HUES6 (cell line): Measurements from ENCODE around the gene JAZF1.

ENCODE experiments used
- H3K27ac ChIP-seq: 2 replicates; pipeline ENCODE4 v1.7.0; 2013; ENCODE audit warnings: low read depth, mild to moderate bottlenecking, low read length, inconsistent platforms
- H3K27me3 ChIP-seq: 2 replicates; pipeline ENCODE4 v1.6.1; 2013; ENCODE audit warnings: low read length; ENCODE audit not compliant: control insufficient read depth, insufficient read depth
- H3K36me3 ChIP-seq: 2 replicates; pipeline ENCODE4 v1.6.1; 2013; ENCODE audit warnings: low read length; ENCODE audit not compliant: control insufficient read depth, insufficient read depth
- H3K4me1 ChIP-seq: 2 replicates; pipeline ENCODE4 v1.6.1; 2013; ENCODE audit warnings: low read length; ENCODE audit not compliant: control insufficient read depth, insufficient read depth
- H3K4me3 ChIP-seq: 2 replicates; pipeline ENCODE4 v1.5.1; 2013; ENCODE audit warnings: low read depth, low read length
- H3K9ac ChIP-seq: one replicate; pipeline ENCODE4 v1.6.1; 2013; ENCODE audit warnings: mild to moderate bottlenecking, low read length
- H3K9me3 ChIP-seq: 2 replicates; pipeline ENCODE4 v1.6.1; 2013; ENCODE audit warnings: low read depth, low read length; ENCODE audit not compliant: control insufficient read depth, insufficient read depth

The JAZF1 gene

DNA sequence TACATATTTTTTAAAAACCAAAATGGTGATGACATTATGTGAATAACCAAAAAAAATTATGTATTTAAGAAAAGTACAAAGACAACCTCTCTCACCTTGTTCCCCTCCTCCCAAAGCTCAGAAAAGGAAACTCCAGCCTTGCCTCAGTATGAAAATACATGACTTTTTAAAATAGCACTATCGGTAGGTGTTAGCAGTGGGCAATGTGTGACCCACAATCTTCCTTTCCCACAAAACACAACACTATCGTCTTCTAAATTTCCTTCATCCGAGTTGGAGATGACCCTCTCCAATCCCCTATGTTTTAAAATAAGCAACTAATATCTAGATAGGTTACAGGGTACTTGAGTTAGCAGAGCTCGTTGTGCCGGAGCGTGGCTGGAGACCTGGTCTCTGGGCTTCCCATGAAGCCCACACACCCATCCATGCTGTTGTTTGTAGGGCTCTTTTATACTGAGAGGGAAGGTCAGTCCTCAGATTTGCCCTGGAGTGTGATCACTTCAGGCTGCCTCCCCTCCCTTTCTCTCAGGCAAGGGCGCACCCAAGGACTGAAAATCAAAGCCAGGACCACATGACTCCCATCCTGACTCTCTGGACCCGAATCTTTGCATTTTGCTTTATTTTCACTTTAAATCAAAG lies 107.6 kb downstream of the JAZF1 start:
- H3K4me3 ChIP-seq, result no peak overlapping the region
- no peaks in the 10 kb centered on the region for H3K9me3 ChIP-seq
- no peaks in the 10 kb centered on the region for H3K36me3 ChIP-seq
- no peaks in the 10 kb centered on the region for H3K27me3 ChIP-seq
- H3K27ac ChIP-seq, result no peak overlapping the region
- peaks cover 23% of the 10 kb centered on the region for H3K4me1 ChIP-seq
- H3K9ac ChIP-seq, result no peak overlapping the region

DNA sequence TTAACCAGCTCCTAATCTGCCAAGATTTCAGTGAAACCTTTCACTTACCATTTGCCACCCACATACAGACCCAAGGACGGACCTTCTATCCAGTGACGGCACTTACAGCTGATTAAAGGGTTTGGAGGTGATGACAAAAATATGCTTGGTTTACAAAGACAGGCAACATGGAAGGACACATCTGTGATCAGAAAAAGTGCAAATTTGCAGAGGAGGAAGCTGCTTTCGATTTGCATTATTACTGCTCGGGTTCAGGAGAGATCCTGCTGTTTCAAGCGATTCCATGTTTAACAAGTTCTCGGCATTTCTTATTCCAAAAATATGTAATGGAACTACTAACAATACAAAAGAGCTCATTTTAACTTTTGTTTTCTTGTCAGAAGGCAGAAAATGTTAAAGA lies 109.0 kb downstream of the JAZF1 start:
- H3K36me3 ChIP-seq, result no peaks in the 10 kb centered on the region
- H3K9ac ChIP-seq, result no peak overlapping the region
- H3K27ac ChIP-seq, result no peak overlapping the region
- no peak overlapping the region for H3K4me3 ChIP-seq
- peaks cover 23% of the 10 kb centered on the region for H3K4me1 ChIP-seq
- H3K27me3 ChIP-seq, result no peaks in the 10 kb centered on the region
- no peaks in the 10 kb centered on the region for H3K9me3 ChIP-seq

DNA sequence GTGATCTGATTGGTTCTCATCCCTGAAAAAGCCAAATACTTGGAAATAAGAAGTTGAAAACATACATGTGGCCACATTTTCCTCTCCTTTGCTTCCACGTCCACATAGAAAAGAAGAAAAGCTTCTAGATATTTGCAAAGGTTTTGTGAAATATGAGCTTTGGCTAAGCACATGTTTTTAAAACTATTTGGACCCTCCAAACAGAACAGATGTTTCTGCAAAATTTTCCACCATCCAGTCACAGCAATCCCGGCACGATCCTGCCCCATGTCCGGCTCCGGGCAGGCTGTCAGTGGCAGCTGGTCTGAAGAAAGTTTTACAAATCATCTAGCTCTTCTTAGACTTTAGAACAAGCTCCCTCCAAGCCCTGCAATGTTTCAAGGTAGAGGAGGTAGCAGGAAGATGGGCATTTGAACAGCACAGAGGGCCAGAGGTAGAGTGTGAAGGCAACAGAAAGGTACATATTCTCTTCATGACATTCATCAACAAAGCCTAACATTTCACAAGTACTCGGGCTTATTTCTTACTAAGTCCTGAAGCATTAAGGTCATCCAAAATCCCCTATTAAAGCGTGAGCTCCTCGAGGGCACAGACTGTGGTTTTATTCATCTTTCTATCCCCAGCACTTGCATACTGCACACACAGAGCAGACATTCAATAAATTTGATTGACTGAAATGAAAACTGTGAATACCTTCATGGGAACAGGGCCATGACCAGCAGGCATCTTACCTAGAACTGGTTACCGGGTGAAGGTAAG lies 110.1 kb downstream of the JAZF1 start:
- no peak overlapping the region for H3K27ac ChIP-seq
- no peak overlapping the region for H3K9ac ChIP-seq
- H3K9me3 ChIP-seq, result no peaks in the 10 kb centered on the region
- no peaks in the 10 kb centered on the region for H3K27me3 ChIP-seq
- H3K36me3 ChIP-seq, result no peaks in the 10 kb centered on the region
- H3K4me1 ChIP-seq, result peaks cover 28% of the 10 kb centered on the region
- no peak overlapping the region for H3K4me3 ChIP-seq

DNA sequence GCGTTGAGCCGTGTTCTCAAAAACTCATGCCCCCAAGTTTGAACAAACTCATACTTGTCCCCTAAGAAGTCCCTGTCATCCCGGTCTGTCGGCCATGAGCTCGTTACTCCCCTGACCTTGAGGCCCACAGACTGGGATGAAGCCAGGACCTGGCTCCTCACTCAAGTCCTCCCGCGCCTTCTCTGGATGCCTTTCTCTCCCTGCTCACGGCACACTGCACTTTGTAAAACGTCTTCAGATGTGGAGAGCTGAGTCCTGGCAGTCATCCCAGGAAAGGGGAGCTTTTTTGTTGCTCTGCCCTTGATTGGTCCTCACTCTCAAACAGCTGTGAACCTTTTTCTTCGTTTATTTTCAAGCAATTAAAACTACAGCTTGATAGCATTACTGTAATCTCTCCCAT lies 110.8 kb downstream of the JAZF1 start:
- no peak overlapping the region for H3K9ac ChIP-seq
- peaks cover 33% of the 10 kb centered on the region for H3K4me1 ChIP-seq
- H3K4me3 ChIP-seq, result no peak overlapping the region
- no peaks in the 10 kb centered on the region for H3K27me3 ChIP-seq
- no peak overlapping the region for H3K27ac ChIP-seq
- no peaks in the 10 kb centered on the region for H3K9me3 ChIP-seq
- no peaks in the 10 kb centered on the region for H3K36me3 ChIP-seq

DNA sequence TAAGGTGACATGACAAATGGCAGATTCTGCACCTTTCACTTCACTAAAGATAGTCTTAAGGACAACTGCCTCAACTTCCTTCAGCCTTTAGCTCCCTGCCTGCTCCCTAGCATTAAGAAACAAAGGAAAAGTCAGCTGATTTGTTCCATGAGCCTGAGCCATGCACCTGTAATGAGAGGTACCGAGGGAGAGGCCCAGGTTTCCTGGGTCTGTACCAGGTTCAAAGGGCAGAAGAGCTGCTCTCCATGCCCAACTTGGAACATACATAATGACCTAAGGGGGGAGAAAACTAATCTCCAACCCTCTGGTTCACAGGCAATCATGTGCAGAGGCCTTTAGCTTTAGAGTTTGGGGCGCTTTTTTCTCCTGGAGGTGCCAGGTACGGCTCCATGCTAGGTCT lies 111.2 kb downstream of the JAZF1 start:
- H3K9me3 ChIP-seq, result no peaks in the 10 kb centered on the region
- H3K36me3 ChIP-seq, result no peaks in the 10 kb centered on the region
- no peaks in the 10 kb centered on the region for H3K27me3 ChIP-seq
- H3K9ac ChIP-seq, result no peak overlapping the region
- H3K4me1 ChIP-seq, result peaks cover 33% of the 10 kb centered on the region
- H3K4me3 ChIP-seq, result no peak overlapping the region
- H3K27ac ChIP-seq, result no peak overlapping the region

DNA sequence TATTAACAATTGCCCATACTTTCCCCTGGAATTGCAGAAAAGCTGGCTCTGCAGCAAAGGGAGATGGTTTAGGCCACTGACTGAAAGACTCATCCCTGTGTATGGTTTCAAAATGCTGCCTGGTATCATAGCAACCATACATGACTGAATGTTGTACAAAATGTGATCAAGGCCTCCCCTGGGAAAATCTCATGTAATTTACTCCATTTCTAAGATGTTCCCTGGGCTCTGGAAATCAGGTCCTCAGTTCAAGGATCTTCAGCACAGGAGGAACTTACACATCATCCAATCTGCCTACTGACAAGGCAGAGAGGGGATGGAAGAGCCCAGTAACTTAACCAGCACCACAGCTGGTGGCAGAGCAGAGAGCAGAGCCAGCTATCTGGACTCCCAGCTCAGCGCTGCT lies 111.8 kb downstream of the JAZF1 start:
- H3K4me1 ChIP-seq, result peaks cover 33% of the 10 kb centered on the region

DNA sequence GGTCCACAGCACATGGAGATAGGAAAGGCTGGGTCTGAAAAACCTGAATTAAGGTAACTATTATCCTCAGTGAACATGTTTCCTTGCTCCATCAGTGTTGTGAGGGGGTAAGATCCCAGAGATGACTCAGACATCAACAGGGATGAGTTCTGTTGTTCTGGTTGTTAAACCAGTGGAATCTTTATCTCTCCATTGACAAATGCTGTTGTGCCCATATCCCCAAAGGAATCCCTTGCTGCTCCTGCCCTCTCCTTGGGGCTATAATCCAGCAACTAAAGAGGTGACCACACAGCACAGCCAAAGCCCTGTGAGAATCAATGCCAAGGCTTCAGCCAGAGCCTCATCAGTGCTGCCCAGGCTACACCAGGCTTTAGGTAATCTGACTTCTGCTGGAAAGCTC lies 113.4 kb downstream of the JAZF1 start:
- Histone ChIP-seq H3K4me3 (no peak overlapping the region), H3K27ac (no peak overlapping the region), H3K36me3 (no peaks in the 10 kb centered on the region), H3K9me3 (no peaks in the 10 kb centered on the region), H3K27me3 (no peaks in the 10 kb centered on the region), H3K9ac (no peak overlapping the region), H3K4me1 (peaks cover 32% of the 10 kb centered on the region)

More for the DNA sequence above, 111.8 kb downstream of the JAZF1 start:
- H3K4me3 ChIP-seq, result no peak overlapping the region
- no peaks in the 10 kb centered on the region for H3K27me3 ChIP-seq
- no peaks in the 10 kb centered on the region for H3K36me3 ChIP-seq
- H3K9ac ChIP-seq, result no peak overlapping the region
- H3K27ac ChIP-seq, result no peak overlapping the region
- H3K9me3 ChIP-seq, result no peaks in the 10 kb centered on the region

DNA sequence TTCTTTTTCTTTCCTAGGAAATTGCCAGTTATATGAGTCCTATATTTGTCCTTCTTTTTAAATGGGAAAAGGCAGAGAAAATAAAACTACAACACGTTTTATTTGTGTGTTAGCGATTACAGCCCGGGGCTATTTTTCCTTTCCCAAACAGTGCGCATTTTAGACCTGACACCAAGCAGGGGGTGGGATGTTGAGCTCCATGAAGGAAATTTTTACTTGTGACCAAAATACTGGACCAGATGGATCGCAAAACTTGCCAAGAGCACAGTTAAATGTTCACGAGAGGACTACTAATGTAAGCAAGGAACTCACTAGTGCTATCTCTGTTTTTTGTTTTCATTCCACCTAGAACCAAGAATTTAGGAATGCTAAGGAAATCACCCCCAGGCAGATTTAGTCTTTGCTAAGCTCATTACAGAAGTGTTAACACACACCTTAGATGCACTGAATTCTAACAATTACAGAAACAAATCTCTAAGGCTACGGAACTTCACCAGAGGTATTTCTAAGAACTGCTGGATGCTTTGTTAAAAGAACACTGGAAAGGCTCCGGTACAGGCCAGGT lies 114.8 kb downstream of the JAZF1 start:
- no peak overlapping the region for H3K4me3 ChIP-seq
- H3K4me1 ChIP-seq, result peaks cover 35% of the 10 kb centered on the region
- H3K27ac ChIP-seq, result no peak overlapping the region
- H3K9ac ChIP-seq, result no peak overlapping the region
- no peaks in the 10 kb centered on the region for H3K36me3 ChIP-seq
- no peaks in the 10 kb centered on the region for H3K9me3 ChIP-seq
- no peaks in the 10 kb centered on the region for H3K27me3 ChIP-seq

DNA sequence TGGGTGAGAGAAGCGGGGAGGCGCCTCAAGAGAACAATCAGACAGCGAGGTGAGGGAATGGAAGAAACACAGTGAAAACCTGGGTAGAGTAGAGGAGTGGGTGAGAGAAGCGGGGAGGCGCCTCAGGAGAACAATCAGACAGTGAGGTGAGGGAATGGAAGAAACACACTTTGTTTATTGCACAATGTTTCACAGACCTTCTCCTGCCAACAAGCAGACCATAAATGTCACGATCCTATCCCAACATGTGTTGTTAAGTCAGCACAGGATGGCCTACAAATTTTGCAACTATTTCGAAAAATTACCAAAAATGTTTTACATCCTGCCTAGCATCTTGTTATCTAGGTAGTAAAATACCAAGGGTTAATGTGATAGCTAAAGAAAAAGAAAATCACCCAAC lies 115.3 kb downstream of the JAZF1 start:
- H3K27me3 ChIP-seq, result no peaks in the 10 kb centered on the region
- no peak overlapping the region for H3K27ac ChIP-seq
- peaks cover 39% of the 10 kb centered on the region for H3K4me1 ChIP-seq
- H3K9ac ChIP-seq, result no peak overlapping the region
- no peak overlapping the region for H3K4me3 ChIP-seq
- no peaks in the 10 kb centered on the region for H3K36me3 ChIP-seq
- H3K9me3 ChIP-seq, result no peaks in the 10 kb centered on the region

DNA sequence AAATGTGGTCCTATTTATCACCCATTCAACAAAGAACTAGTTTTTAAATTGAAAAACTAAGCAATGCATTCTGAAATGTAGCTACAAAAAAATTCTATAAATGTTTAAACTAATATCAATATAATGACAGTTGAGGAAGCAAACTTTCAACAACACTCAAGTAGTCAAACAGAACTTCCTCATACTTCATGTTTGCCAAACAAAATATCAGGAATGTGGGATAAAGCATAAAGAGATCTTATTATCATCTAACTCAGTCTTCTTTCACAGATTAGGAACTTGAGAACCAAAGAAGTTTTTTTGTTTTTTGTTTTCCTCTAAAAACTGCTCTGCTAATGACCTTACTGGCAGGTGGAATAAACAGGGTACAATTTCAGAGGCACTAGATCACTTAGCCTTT lies 116.2 kb downstream of the JAZF1 start:
- no peak overlapping the region for H3K27ac ChIP-seq
- no peaks in the 10 kb centered on the region for H3K9me3 ChIP-seq
- H3K27me3 ChIP-seq, result no peaks in the 10 kb centered on the region
- peaks cover 40% of the 10 kb centered on the region for H3K4me1 ChIP-seq
- no peak overlapping the region for H3K9ac ChIP-seq
- H3K4me3 ChIP-seq, result no peak overlapping the region
- no peaks in the 10 kb centered on the region for H3K36me3 ChIP-seq

DNA sequence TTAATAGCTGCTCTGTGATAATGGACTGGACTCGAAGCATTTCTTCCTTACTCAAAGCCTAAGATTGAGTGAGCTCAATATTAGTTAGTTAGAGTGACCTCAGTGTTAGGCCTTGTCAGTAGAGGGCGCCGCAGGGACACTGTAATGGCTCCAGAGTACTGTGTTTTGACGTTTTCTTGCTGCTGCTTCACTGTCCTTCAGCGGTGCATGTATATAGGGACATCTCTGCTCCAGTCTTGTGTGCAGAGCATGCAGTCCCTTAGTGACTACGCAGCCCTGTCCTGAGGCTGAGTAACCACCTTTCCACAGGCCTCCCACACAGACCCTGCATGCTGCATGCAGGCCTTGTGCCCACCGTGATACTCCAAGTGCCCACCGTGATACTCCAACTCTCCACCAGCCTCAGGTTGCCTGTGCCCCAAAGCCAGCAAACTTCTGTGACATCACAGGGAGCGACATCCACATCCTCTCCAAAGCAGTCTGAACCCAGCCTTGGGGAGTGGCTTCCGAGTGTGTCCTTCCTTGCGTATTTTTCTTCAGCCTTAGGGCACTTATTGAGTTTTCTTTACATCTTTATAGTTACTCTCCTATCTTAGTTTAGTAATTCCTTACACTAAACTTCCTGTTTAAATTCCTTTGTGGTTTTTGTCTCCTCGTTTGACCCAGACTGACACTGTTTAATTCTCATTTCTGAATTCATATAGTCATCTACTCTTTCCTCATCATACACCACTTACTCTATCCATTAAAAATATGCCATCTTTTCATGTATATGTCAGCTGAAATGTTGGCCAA lies 118.2 kb downstream of the JAZF1 start:
- no peaks in the 10 kb centered on the region for H3K36me3 ChIP-seq
- no peak overlapping the region for H3K27ac ChIP-seq
- no peaks in the 10 kb centered on the region for H3K27me3 ChIP-seq
- peak overlapping the region; percentile 37; the same call in 1 of the 2 replicates for H3K4me3 ChIP-seq
- no peaks in the 10 kb centered on the region for H3K9me3 ChIP-seq
- H3K4me1 ChIP-seq, result peaks cover 36% of the 10 kb centered on the region
- no peak overlapping the region for H3K9ac ChIP-seq
